ENCODE results near the gene MUC5B.

The MUC5B gene

DNA sequence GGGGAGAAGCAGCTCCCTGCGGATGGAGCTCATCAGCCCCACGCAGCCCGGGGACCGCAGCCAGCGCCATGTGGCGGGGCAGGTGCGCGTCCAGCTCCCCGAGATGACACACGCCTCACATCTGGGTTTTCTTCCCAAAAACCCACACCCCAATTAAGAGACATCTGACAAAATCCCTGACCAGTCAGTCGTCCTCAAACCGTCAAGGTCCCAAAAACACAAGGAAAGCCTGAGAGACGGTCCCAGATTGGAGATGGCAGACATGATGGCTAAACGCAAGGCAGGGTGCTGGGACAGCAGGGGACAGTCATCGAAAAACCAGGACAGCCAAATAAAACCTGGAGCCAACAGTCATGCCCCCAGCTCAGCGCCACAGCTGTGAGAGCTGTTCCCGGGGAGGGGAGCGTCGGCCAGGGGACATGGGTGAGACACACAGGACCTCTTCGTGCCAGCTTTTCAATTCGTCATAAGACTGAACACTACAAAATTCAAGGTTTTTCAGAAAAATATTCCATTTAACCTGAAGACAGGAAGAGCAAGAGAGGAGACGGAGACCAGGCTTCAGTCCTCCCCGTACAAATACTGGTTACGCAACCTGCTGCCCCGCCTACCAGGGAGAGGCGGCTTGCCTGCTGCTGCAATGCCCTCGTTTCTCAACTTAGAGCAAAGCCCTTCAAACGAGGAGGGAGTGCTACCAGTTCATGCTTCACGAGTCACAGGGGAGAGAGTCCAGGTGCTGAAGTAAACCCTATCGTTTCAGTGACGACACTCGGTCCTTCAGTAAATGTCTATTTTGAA is 76.0 kb downstream of the MUC5B start:
- H3K36me3 Mint-ChIP-seq = no peaks in the 10 kb centered on the region
- no peaks in the 10 kb centered on the region for H3K27me3 Mint-ChIP-seq
- peaks cover 11% of the 10 kb centered on the region for H3K4me1 Mint-ChIP-seq (ENCODE audit: low read depth)
- no peak overlapping the region for H3K4me3 Mint-ChIP-seq
- H3K27ac Mint-ChIP-seq = no peak overlapping the region
- H3K9me3 Mint-ChIP-seq (ENCODE audit: low read depth) = no peaks in the 10 kb centered on the region

DNA sequence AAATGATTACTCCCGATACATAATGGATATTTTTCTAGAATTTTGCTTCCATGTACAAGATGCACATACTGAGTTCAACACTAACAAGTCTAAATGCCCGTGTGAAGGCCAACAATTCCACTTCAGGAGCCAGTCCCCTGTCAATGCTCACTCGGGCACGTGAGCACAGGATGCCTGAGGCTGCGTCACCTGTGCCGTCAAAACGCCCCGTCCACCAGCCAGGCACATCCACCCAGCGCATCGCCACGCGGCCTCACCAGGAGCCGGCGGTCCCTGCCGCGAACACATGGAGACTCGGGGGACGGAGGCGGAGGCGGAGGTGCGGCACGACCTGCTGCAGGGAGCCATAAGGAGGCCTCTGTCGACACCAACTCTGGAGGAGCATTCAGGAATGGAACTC is 76.8 kb downstream of the MUC5B start:
- Mint-ChIP-seq H3K36me3 (no peaks in the 10 kb centered on the region), H3K27me3 (no peaks in the 10 kb centered on the region), H3K4me1 (ENCODE audit: low read depth) (peaks cover 16% of the 10 kb centered on the region), H3K4me3 (no peak overlapping the region), H3K9me3 (ENCODE audit: low read depth) (no peaks in the 10 kb centered on the region), H3K27ac (no peak overlapping the region)

DNA sequence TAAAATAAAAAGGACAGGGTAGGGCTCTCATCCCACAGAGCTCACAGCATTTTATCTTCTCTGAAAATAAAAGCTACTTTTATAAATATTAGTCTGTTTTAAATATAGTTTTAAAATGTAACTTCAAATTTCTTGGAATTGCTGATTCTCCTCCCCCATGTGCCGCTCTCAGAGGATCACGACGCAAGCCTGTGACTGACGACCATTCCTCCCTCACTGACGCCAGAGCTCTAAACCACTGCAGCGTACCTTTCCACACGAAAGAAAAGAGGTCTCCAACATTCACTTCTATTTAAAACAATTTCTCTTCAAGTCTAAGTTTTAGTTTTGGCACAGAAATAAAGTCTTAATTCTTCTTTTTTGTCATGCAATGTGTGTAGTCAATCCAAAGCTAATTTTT is 77.3 kb downstream of the MUC5B start:
- H3K4me1 Mint-ChIP-seq (ENCODE audit: low read depth) = peaks cover 20% of the 10 kb centered on the region
- no peak overlapping the region for H3K4me3 Mint-ChIP-seq
- H3K27ac Mint-ChIP-seq = no peak overlapping the region
- H3K36me3 Mint-ChIP-seq = no peaks in the 10 kb centered on the region
- no peaks in the 10 kb centered on the region for H3K27me3 Mint-ChIP-seq
- H3K9me3 Mint-ChIP-seq (ENCODE audit: low read depth) = no peaks in the 10 kb centered on the region

- no peaks in the 10 kb centered on the region for H3K9me3 Mint-ChIP-seq (ENCODE audit: low read depth)
- no peaks in the 10 kb centered on the region for H3K36me3 Mint-ChIP-seq
- no peak overlapping the region for H3K4me3 Mint-ChIP-seq
- H3K27ac Mint-ChIP-seq = no peak overlapping the region
- no peaks in the 10 kb centered on the region for H3K27me3 Mint-ChIP-seq
- H3K4me1 Mint-ChIP-seq (ENCODE audit: low read depth) = peaks cover 20% of the 10 kb centered on the region
Measured at GRCh38 chr11:1300569-1301187, 77.8 kb downstream of the MUC5B start.

GRCh38 chr11:1301220-1302000 is 78.5 kb downstream of the MUC5B start:
- H3K4me3 Mint-ChIP-seq = no peak overlapping the region
- H3K27ac Mint-ChIP-seq = no peak overlapping the region
- H3K36me3 Mint-ChIP-seq = no peaks in the 10 kb centered on the region
- H3K4me1 Mint-ChIP-seq (ENCODE audit: low read depth) = peaks cover 23% of the 10 kb centered on the region
- H3K9me3 Mint-ChIP-seq (ENCODE audit: low read depth) = no peaks in the 10 kb centered on the region
- no peaks in the 10 kb centered on the region for H3K27me3 Mint-ChIP-seq

DNA sequence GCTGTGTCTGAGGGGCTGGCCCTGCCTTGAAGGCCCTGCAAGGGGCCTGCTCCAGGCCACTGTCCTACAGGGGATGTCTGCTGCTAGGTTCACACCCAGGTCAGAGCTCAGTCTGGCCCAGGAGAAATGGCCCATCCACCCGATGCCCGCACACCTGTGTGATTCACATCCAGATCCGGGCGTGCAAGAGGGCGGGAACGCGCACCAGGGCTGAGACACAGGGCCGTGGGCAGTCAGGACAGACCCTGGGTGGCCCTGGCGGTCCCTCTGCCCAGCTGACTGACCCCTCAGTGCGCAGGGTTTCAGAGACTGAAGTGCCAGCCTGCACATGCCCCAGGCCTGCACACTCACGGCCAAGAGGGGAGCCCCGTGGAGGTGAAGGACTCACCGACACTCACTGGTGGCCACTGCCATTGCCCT is 79.2 kb downstream of the MUC5B start:
- no peaks in the 10 kb centered on the region for H3K36me3 Mint-ChIP-seq
- peaks cover 29% of the 10 kb centered on the region for H3K4me1 Mint-ChIP-seq (ENCODE audit: low read depth)
- no peak overlapping the region for H3K27ac Mint-ChIP-seq
- H3K4me3 Mint-ChIP-seq = no peak overlapping the region
- no peaks in the 10 kb centered on the region for H3K27me3 Mint-ChIP-seq
- H3K9me3 Mint-ChIP-seq (ENCODE audit: low read depth) = no peaks in the 10 kb centered on the region

- H3K9me3 Mint-ChIP-seq (ENCODE audit: low read depth) = no peaks in the 10 kb centered on the region
- no peaks in the 10 kb centered on the region for H3K27me3 Mint-ChIP-seq
- no peak overlapping the region for H3K4me3 Mint-ChIP-seq
- no peak overlapping the region for H3K27ac Mint-ChIP-seq
- H3K4me1 Mint-ChIP-seq (ENCODE audit: low read depth) = peaks cover 34% of the 10 kb centered on the region
- no peaks in the 10 kb centered on the region for H3K36me3 Mint-ChIP-seq
Measured at GRCh38 chr11:1302461-1303125, 79.7 kb downstream of the MUC5B start.

DNA sequence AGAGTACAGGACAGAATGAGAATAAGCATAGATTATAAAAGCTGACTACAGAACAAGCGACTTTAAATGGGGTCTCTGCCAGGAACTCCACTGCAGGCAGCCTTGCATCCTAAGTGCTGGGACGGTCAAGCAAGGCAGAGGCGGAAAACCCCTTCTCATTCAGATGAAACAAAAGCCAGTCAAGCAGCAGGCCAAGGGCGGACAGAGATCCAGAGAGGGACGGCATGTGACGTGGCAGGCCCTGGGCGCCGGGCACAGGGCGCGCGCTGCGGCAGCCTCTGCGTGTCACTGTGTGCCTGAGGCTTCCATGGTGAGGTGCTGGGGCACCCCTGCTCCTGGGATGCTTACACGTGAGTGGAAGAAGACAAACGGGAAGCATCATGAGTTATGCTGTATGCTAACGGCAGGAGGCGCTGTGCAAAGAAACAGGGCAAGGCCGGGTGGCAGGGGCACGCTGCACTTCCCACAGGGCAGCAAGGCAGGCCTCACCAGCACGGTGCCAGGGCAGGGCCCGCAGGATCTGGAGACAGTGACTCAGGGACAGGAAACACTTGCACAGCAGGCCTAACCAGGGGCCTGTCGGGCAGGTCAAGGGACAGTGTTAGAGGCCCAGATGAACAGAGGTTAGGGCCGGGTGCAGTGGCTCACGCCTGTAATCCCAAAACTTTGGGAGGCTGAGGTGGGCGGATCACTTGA is 80.4 kb downstream of the MUC5B start:
- Mint-ChIP-seq H3K4me3 (no peak overlapping the region), H3K27me3 (no peaks in the 10 kb centered on the region), H3K27ac (no peak overlapping the region), H3K4me1 (ENCODE audit: low read depth) (peaks cover 39% of the 10 kb centered on the region), H3K9me3 (ENCODE audit: low read depth) (no peaks in the 10 kb centered on the region), H3K36me3 (no peaks in the 10 kb centered on the region)

DNA sequence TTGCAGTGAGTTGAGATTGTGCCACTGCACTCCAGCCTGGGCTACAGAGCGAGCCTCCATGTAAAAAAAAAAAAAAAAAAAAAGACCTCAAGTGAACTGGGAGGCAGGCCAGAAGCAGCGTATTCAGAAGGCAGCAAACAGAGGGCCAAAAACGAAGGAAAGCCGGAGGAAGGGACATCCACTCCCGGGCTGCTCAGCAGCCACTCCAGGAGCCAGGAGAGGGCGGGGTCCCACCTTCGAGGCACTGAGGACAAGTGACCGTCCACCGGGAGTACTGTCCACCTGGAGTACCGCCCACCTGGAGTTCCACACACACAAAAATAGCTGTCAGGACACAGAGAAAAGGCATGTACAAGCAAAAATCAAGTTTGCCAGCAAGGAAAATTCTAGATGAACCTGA is 81.1 kb downstream of the MUC5B start:
- H3K27me3 Mint-ChIP-seq = no peaks in the 10 kb centered on the region
- no peaks in the 10 kb centered on the region for H3K9me3 Mint-ChIP-seq (ENCODE audit: low read depth)
- no peak overlapping the region for H3K4me3 Mint-ChIP-seq
- no peak overlapping the region for H3K27ac Mint-ChIP-seq
- H3K36me3 Mint-ChIP-seq = no peaks in the 10 kb centered on the region
- H3K4me1 Mint-ChIP-seq (ENCODE audit: low read depth) = peaks cover 42% of the 10 kb centered on the region

GRCh38 chr11:1304380-1304779 is 81.5 kb downstream of the MUC5B start:
- no peaks in the 10 kb centered on the region for H3K9me3 Mint-ChIP-seq (ENCODE audit: low read depth)
- H3K27me3 Mint-ChIP-seq = no peaks in the 10 kb centered on the region
- no peak overlapping the region for H3K27ac Mint-ChIP-seq
- H3K4me1 Mint-ChIP-seq (ENCODE audit: low read depth) = peaks cover 42% of the 10 kb centered on the region
- no peak overlapping the region for H3K4me3 Mint-ChIP-seq
- no peaks in the 10 kb centered on the region for H3K36me3 Mint-ChIP-seq

GRCh38 chr11:1305063-1305495 is 82.2 kb downstream of the MUC5B start:
- H3K4me3 Mint-ChIP-seq = no peak overlapping the region
- H3K27me3 Mint-ChIP-seq = no peaks in the 10 kb centered on the region
- H3K27ac Mint-ChIP-seq = no peak overlapping the region
- H3K36me3 Mint-ChIP-seq = no peaks in the 10 kb centered on the region
- no peaks in the 10 kb centered on the region for H3K9me3 Mint-ChIP-seq (ENCODE audit: low read depth)
- H3K4me1 Mint-ChIP-seq (ENCODE audit: low read depth) = peaks cover 44% of the 10 kb centered on the region

DNA sequence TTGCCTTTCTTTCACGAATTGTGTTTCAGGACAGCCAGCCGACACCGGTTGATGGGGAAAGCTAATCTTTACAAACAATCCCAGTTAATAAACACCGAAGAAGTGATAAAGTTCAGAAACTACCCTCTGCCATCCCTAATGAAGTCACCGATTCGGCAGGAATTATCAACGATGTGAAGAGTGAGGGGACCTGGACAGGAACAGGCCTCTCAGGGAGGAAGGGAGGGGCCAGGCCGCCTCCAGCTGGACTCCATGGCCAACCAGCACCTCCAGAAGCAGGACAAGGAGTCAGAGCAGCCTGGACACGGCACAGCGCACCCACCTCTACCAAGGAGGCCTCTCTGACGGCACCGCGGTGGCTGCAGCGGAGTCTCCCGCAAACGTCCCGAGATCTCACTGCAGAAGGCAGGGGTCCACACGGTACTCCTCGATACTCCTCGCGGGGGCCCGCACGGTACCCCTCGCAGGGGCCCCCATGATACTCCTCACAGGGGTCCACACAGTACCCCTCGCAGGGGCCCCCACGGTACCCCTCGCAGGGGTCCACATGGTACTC is 82.7 kb downstream of the MUC5B start:
- Mint-ChIP-seq H3K27ac (no peak overlapping the region), H3K9me3 (ENCODE audit: low read depth) (no peaks in the 10 kb centered on the region), H3K4me3 (no peak overlapping the region), H3K27me3 (no peaks in the 10 kb centered on the region), H3K36me3 (peaks cover under 1% of the 10 kb centered on the region), H3K4me1 (ENCODE audit: low read depth) (peaks cover 45% of the 10 kb centered on the region)

DNA sequence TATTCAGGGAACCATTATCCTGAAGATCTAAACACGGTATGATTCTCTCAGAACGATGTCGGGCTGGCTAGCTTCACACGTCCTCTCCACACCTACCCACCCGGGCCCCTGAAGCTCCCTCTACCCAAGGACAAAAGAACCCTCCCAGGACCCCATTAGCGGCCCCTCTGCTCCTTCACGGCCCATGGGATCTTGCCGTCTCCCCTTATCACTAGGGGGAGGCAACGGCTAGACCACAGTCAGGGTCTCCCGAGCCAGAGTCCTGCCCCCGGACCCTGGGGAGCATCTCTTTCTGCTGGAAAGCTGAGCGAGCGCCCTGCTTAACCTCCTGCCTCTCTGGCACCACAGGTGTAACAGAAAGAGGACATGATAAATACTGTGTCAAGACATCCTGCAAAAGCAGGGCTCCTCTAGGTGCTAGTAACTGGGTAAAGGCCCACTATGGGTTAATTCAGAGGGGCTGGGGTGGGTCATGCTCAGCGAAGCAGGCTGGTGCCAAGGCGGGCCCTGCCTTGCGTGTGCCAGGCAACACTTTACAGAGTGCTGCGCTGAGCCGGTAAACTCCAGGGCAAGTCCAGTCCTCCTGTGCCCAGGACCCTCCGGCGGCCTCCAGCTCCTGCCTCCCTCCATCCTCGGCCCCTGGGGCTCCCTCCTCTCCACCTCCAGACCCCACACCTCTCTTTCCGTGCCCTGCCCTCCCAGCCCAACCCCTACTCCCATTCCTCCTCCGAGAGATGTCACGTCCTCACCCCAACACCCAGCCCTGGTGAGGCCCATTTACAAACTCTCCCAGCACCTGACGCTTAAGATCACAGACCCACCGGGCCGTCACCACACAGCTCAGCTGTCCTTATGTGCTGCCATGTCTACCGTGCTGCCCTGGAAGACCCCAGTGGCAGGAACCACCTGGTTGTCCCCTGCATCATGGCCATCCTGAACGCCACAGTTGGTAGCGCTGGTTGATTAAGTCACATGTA is 83.6 kb downstream of the MUC5B start:
- H3K27ac Mint-ChIP-seq = no peak overlapping the region
- peak overlapping the region; percentile 10 for H3K4me3 Mint-ChIP-seq

More for the DNA sequence above, 83.6 kb downstream of the MUC5B start:
- Mint-ChIP-seq H3K9me3 (ENCODE audit: low read depth) (peaks cover 4% of the 10 kb centered on the region), H3K36me3 (peaks cover 7% of the 10 kb centered on the region), H3K27me3 (no peaks in the 10 kb centered on the region), H3K4me1 (ENCODE audit: low read depth) (peaks cover 53% of the 10 kb centered on the region)

Data from activated naive CD8-positive, alpha-beta T cell (primary cell).